OCI-LY7 (cell line): ENCODE results near the gene PTPRF. TPM values are rescaled to one million over a fixed set of nuclear protein-coding genes. Genes with fewer than 3 reads are reported as not detected.

Experiments
- BruUV-seq: library from RNA; stranded (reverse); fragments of 400-500 nt; replicated peaks from 2 replicates; lab custom pipeline; 2021; lab: Mats Ljungman, UMichigan
- CTCF ChIA-PET: fragments of 300-600 bp; sonication (Branson Sonifier 250); formaldehyde crosslinking; loops from one replicate; lab custom pipeline; 2022; ENCODE audit warnings: antibody characterized with exemption; ENCODE audit not compliant: unreplicated experiment; lab: Charles Lee
- POLR2A ChIA-PET: fragments of 300-600 bp; sonication (Branson Sonifier 250); formaldehyde crosslinking; loops from one replicate; lab custom pipeline; 2022; ENCODE audit warnings: antibody characterized with exemption; lab: Charles Lee
- DNase-seq: peaks from one replicate; pipeline ENCODE4 v3.0.0-alpha.2; 2015; ENCODE audit warnings: low spot score
- H2AFZ ChIP-seq: fragments of 200-600 bp; sonication (generic), shearing (Covaris generic); 2 replicates; pipeline ENCODE4 v1.6.1; 2014; ENCODE audit warnings: mild to moderate bottlenecking, antibody characterized with exemption, low read length, moderate library complexity
- H3K27ac ChIP-seq: fragments of 200-600 bp; sonication (generic); 2 replicates; pipeline ENCODE4 v1.5.1; 2014; ENCODE audit warnings: mixed run types, low read depth, mild to moderate bottlenecking, moderate library complexity, low read length, inconsistent platforms; ENCODE audit not compliant: poor library complexity, severe bottlenecking
- H3K36me3 ChIP-seq: fragments of 200-600 bp; sonication (generic); 2 replicates; pipeline ENCODE4 v1.6.1; 2014; ENCODE audit warnings: mild to moderate bottlenecking, antibody characterized with exemption, low read length, moderate library complexity, mixed read lengths; ENCODE audit not compliant: insufficient read depth
- H3K4me1 ChIP-seq: fragments of 200-600 bp; sonication (generic); 2 replicates; pipeline ENCODE4 v1.5.1; 2014; ENCODE audit warnings: mild to moderate bottlenecking, low read length; ENCODE audit not compliant: insufficient read depth, poor library complexity, severe bottlenecking
- H3K4me2 ChIP-seq: fragments of 200-600 bp; sonication (generic); 2 replicates; pipeline ENCODE4 v1.6.1; 2014; ENCODE audit warnings: mild to moderate bottlenecking, low read length
- H3K4me3 ChIP-seq: fragments of 200-600 bp; sonication (generic); 2 replicates; pipeline ENCODE4 v1.5.1; 2014; ENCODE audit warnings: mild to moderate bottlenecking, low read depth, low read length; ENCODE audit not compliant: poor library complexity, severe bottlenecking
- H3K79me2 ChIP-seq: fragments of 200-600 bp; sonication (generic); 2 replicates; pipeline ENCODE4 v1.6.1; 2016; ENCODE audit warnings: low read depth, mild to moderate bottlenecking, low read length, moderate library complexity, mixed read lengths; ENCODE audit not compliant: insufficient read depth
- H3K9me2 ChIP-seq: fragments of 200-600 bp; sonication (generic); 2 replicates; pipeline ENCODE4 v1.6.1; 2016; ENCODE audit warnings: mild to moderate bottlenecking, low read length, mixed read lengths; ENCODE audit not compliant: insufficient read depth
- H3K9me3 ChIP-seq: fragments of 200-600 bp; sonication (generic); 2 replicates; pipeline ENCODE4 v1.6.1; 2014; ENCODE audit warnings: mild to moderate bottlenecking, mixed run types, low read length, mixed read lengths
- H4K20me1 ChIP-seq: fragments of 200-600 bp; sonication (generic); 2 replicates; pipeline ENCODE4 v1.6.1; 2014; ENCODE audit warnings: mild to moderate bottlenecking, antibody characterized with exemption, low read length, moderate library complexity, mixed read lengths; ENCODE audit not compliant: insufficient read depth
- EZH2phosphoT487 ChIP-seq: fragments of 200-600 bp; sonication (generic); IDR thresholded peaks from 2 replicates; pipeline ENCODE4 v1.6.1; 2018; ENCODE audit warnings: low read depth, borderline replicate concordance, mild to moderate bottlenecking, mixed run types, antibody characterized with exemption, low read length, moderate library complexity, mixed read lengths
- intact Hi-C: fragments of 100-400 bp; cut with micrococcal nuclease; formaldehyde crosslinking; loops from one replicate; pipeline ENCODE4 v1.10.0; 2022; ENCODE audit not compliant: unreplicated experiment
- total RNA-seq, 2 experiments: library from RNA; depleted of rRNA in 1 of 2; stranded (reverse); fragments of >200 nt in 1 of 2; shearing (Covaris generic) in 1 of 2; gene quantifications; 2 replicates each; pipeline ENCODE4 v1.2.3, GENCODE V29; 2014 to 2022
- TF ChIP-seq, protein P1 (sequence below): fragments of 200-600 bp; sonication (generic); conservative IDR thresholded peaks from 2 replicates; pipeline ENCODE4 v1.5.1; 2014; ENCODE audit warnings: mild to moderate bottlenecking, antibody characterized with exemption, low read length, moderate library complexity, mixed read lengths

The PTPRF gene
- total RNA-seq, 2 experiments from 2014 or later: 0.06 to 0.48 TPM

DNA sequence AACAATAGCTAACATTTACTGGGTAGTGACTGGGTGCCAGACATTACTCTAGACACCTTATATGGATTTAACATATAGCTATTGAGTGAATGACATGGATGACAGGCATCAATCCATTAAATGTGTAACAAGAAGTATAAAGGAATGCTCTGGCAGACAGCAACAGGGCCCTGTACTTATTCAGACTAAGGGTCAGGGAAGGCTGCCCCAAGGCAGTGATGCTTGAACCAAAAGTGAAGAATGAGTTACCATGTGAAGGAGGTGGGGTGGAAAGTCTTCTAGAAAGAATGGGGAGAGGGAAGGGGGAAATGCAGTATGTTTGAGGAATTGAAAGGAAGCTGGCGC, 8.3 kb upstream of the PTPRF start:
- Histone ChIP-seq H3K4me3 (no peak overlapping the region), H3K27ac (no peak overlapping the region), H2AFZ (no peak overlapping the region), H3K36me3 (no peaks in the 10 kb centered on the region), H3K9me3 (no peaks in the 10 kb centered on the region), H4K20me1 (no peaks in the 10 kb centered on the region), H3K9me2 (no peaks in the 10 kb centered on the region), H3K79me2 (no peaks in the 10 kb centered on the region), H3K4me1 (no peaks in the 10 kb centered on the region), H3K4me2 (no peak overlapping the region)
- intact Hi-C loops: no loop called here
- no peak for DNase-seq
- BruUV-seq: no TSS peak
- ChIA-PET POLR2A (interaction anchor here (0.6 kb wide), 2 partner anchors 37 to 41 kb away, joined by 3 to 4 read pairs; no protein-coding TSS in a partner anchor), CTCF (no interaction called here)
- TF ChIP-seq, protein P1, sequence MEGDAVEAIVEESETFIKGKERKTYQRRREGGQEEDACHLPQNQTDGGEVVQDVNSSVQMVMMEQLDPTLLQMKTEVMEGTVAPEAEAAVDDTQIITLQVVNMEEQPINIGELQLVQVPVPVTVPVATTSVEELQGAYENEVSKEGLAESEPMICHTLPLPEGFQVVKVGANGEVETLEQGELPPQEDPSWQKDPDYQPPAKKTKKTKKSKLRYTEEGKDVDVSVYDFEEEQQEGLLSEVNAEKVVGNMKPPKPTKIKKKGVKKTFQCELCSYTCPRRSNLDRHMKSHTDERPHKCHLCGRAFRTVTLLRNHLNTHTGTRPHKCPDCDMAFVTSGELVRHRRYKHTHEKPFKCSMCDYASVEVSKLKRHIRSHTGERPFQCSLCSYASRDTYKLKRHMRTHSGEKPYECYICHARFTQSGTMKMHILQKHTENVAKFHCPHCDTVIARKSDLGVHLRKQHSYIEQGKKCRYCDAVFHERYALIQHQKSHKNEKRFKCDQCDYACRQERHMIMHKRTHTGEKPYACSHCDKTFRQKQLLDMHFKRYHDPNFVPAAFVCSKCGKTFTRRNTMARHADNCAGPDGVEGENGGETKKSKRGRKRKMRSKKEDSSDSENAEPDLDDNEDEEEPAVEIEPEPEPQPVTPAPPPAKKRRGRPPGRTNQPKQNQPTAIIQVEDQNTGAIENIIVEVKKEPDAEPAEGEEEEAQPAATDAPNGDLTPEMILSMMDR: no peak
- no peak for TF ChIP-seq EZH2phosphoT487

DNA sequence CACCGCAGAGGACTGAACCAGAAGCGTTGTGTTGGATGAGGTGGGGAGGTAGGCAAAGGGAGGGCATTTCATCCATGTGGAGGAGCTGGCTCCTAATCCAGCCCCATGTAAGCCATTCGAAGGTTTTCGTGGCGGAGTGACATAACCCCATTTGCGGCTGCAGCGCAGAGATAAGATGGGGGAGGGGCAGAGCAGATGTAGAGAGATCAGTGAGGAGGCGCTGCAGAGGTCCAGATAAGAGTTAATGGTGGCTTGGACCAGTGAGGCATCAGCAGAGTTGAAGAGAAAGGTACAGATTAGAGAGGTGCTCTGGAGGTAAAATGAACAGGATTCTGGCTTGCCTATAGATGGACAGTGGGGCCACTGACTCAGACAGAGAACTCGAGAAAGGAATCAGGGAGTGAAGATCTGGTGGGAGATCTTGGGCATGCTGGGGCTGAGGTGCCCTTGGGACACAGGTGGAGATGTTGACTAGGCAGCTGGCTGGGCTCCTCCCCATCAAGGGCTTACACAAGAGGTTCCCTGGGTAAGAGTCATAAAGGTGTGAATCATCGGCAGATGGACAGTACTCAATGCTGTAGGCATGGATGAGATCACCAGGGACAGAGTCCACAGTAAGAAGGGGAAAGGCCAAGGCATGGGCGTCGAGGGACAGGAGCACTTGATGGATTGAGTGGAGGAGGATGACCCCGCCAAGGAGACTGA, 7.8 kb upstream of the PTPRF start:
- TF ChIP-seq, protein P1: no peak
- TF ChIP-seq EZH2phosphoT487: no peak
- POLR2A ChIA-PET: interaction anchor here (0.6 kb wide), 1 partner anchor 38 kb away, joined by 3 read pairs; no protein-coding TSS in a partner anchor
- intact Hi-C loops: no loop called here
- Histone ChIP-seq H3K79me2 (no peaks in the 10 kb centered on the region), H3K4me1 (no peaks in the 10 kb centered on the region), H3K4me2 (no peak overlapping the region), H3K36me3 (no peaks in the 10 kb centered on the region), H3K4me3 (no peak overlapping the region), H3K9me2 (no peaks in the 10 kb centered on the region), H3K9me3 (no peaks in the 10 kb centered on the region), H3K27ac (no peak overlapping the region), H2AFZ (no peak overlapping the region), H4K20me1 (no peaks in the 10 kb centered on the region)
- no TSS peak for BruUV-seq
- no peak for DNase-seq
- CTCF ChIA-PET: no interaction called here

DNA sequence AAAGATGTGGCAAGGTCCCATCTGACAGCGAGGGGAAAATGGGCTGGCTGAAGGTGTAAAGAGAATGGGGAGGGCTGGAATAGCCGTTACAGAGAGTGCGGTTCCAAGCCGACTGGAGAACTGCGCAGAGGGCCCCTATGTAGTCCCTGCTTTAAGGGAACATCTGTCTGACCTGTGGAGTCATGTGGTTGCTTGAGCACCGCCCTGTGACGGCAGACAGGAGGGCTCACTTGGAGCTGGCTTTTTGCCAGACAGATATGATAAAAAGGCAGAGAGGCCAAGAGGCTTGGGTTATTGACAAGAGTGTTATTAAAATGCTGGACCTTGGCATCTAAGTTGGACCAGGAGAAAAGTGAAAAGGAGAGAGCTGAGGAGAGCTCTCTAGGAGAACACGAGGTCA, 5.9 kb upstream of the PTPRF start:
- intact Hi-C loops: loop anchor here (5.0 kb wide), 2 partner anchors 237 to 512 kb away; no protein-coding TSS in a partner anchor
- Histone ChIP-seq H3K4me1 (no peaks in the 10 kb centered on the region), H4K20me1 (no peaks in the 10 kb centered on the region), H3K9me3 (no peaks in the 10 kb centered on the region), H3K79me2 (no peaks in the 10 kb centered on the region), H3K36me3 (no peaks in the 10 kb centered on the region), H3K27ac (no peak overlapping the region), H3K4me3 (no peak overlapping the region), H3K4me2 (no peak overlapping the region), H2AFZ (no peak overlapping the region), H3K9me2 (no peaks in the 10 kb centered on the region)
- ChIA-PET CTCF (no interaction called here), POLR2A (no interaction called here)
- no TSS peak for BruUV-seq
- no peak for DNase-seq
- TF ChIP-seq EZH2phosphoT487: no peak
- TF ChIP-seq, protein P1: no peak
